Measurements from ENCODE around the gene DENND1A.

Gene DENND1A

GRCh38 chr9:123486431-123486830, 443.5 kb downstream of the DENND1A start:
- TF ChIP-seq, protein P1, sequence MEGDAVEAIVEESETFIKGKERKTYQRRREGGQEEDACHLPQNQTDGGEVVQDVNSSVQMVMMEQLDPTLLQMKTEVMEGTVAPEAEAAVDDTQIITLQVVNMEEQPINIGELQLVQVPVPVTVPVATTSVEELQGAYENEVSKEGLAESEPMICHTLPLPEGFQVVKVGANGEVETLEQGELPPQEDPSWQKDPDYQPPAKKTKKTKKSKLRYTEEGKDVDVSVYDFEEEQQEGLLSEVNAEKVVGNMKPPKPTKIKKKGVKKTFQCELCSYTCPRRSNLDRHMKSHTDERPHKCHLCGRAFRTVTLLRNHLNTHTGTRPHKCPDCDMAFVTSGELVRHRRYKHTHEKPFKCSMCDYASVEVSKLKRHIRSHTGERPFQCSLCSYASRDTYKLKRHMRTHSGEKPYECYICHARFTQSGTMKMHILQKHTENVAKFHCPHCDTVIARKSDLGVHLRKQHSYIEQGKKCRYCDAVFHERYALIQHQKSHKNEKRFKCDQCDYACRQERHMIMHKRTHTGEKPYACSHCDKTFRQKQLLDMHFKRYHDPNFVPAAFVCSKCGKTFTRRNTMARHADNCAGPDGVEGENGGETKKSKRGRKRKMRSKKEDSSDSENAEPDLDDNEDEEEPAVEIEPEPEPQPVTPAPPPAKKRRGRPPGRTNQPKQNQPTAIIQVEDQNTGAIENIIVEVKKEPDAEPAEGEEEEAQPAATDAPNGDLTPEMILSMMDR (IDR thresholded peaks at IDR 0.05; ENCODE audit: low read depth, low read length), result no peak
- no peak for DNase-seq (ENCODE audit: extremely low read depth, low read depth)

DNA sequence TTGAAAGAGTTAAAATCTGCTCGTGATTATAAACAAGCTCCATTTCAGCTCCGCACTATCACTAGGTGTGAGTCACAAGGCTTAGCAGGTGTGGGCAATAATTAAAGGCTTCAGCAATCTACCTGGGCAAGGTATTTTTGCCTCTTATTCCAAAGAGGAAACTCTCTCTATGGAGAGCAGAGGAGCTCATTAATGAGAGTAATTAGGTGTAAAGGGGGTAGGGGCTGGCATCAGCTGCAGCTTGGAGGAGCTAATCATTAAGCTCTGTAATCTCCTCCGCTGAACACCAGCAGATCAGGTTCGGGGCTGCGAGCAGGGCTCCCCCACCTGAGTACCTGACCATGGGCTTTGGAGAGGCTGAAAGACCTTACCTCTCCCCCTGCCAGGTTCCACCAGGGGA, 444.7 kb downstream of the DENND1A start:
- TF ChIP-seq, protein P1 (IDR thresholded peaks at IDR 0.05; ENCODE audit: low read depth, low read length), result no peak
- DNase-seq (ENCODE audit: extremely low read depth, low read depth), result no peak

DNA sequence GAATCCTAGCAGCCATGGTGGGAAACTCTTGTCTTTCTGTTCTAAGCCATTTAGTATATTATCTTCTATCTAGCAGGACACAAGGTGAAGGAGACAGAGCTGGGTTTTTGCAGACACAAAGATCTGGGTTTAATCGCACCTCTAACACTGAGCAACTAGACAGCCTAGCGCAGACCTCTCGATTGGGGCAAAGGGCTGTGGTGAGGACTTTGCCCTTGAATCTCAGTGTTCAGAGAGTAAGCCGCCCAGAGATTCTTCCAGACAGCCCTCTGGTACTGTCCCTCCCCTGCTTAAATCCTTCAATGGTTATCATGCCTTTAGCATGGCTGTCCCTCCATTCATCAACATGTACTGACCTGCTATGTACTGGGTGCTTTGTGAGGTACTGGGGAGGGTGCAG, 445.8 kb downstream of the DENND1A start:
- TF ChIP-seq, protein P1 (IDR thresholded peaks at IDR 0.05; ENCODE audit: low read depth, low read length), result no peak
- no peak for DNase-seq (ENCODE audit: extremely low read depth, low read depth)

DNA sequence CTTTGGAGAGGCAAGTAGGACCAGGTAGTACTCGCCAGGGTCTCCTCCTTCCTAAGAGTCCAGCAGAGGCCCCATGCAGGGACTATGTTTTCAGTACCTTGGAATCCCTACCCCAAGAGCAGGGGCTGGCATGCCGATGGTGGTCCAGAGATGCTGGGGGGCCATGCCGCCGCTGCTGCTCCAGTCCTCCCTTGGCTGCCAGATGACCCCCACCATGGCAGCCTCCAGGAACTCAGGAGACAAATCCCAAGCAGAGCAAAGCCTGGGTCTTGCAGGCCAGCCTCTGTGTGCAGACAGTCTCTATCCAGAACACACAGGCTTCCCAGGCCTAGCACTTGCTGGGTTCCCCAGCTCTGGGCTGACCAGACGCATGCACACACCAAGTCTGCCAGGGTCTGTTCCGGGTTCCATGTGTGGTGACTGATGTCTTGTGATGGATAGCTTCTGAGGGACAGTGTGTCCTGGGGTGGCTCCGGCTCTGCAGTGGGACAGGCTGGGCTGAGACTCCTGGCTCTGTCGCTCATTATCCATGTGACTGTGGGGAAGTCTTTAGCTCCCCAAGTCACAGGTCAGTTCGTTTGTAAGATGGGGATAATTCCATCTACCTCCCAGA, 446.6 kb downstream of the DENND1A start:
- DNase-seq (ENCODE audit: extremely low read depth, low read depth), result no peak
- TF ChIP-seq, protein P1 (IDR thresholded peaks at IDR 0.05; ENCODE audit: low read depth, low read length), result no peak

DNA sequence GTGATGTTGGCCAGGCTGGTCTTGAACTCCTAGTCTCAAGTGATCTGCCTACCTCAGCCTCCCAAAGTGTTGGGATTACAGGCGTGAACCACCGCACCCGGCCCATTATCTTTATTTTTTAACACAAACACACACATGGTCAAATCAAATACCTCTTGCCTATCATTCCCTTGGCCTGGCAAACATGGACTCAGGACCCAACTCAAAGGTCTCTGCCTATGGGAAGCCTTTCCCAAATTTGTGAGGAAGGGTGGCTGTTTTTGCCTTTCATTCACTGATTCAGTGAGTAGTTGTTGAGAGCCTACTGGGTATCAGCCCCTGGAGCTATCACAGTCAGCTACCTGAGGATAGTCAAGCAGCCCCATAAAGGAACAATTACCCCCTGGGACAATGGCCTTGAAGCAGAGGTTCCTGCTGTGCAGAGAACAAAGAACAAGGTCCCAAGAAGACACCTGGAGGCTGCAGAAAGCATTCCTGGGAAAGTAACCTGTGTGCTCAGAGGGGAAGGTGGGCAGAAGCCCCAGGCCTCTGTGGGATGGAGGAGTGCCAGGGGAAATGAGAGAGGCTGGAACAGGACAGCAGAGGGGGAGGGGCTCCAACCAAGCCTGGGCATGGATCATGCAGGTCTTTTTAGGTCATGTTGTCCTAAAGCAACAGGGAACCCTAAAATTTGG, 447.5 kb downstream of the DENND1A start:
- DNase-seq (ENCODE audit: extremely low read depth, low read depth), result no peak
- TF ChIP-seq, protein P1 (IDR thresholded peaks at IDR 0.05; ENCODE audit: low read depth, low read length), result no peak

- TF ChIP-seq, protein P1 (IDR thresholded peaks at IDR 0.05; ENCODE audit: low read depth, low read length), result no peak
- no peak for DNase-seq (ENCODE audit: extremely low read depth, low read depth)
Observed at GRCh38 chr9:123481209-123481865, 448.6 kb downstream of the DENND1A start.

GRCh38 chr9:123480791-123481190, 449.1 kb downstream of the DENND1A start:
- DNase-seq (ENCODE audit: extremely low read depth, low read depth), result no peak
- TF ChIP-seq, protein P1 (IDR thresholded peaks at IDR 0.05; ENCODE audit: low read depth, low read length), result no peak
